Measurements from ENCODE around the gene MTHFSD. TPM values are rescaled to one million over a fixed set of nuclear protein-coding genes. Genes with fewer than 3 reads are reported as not detected.

Gene MTHFSD
- polyA plus RNA-seq, 1 donor from 2014 or later: 25.0 TPM

DNA sequence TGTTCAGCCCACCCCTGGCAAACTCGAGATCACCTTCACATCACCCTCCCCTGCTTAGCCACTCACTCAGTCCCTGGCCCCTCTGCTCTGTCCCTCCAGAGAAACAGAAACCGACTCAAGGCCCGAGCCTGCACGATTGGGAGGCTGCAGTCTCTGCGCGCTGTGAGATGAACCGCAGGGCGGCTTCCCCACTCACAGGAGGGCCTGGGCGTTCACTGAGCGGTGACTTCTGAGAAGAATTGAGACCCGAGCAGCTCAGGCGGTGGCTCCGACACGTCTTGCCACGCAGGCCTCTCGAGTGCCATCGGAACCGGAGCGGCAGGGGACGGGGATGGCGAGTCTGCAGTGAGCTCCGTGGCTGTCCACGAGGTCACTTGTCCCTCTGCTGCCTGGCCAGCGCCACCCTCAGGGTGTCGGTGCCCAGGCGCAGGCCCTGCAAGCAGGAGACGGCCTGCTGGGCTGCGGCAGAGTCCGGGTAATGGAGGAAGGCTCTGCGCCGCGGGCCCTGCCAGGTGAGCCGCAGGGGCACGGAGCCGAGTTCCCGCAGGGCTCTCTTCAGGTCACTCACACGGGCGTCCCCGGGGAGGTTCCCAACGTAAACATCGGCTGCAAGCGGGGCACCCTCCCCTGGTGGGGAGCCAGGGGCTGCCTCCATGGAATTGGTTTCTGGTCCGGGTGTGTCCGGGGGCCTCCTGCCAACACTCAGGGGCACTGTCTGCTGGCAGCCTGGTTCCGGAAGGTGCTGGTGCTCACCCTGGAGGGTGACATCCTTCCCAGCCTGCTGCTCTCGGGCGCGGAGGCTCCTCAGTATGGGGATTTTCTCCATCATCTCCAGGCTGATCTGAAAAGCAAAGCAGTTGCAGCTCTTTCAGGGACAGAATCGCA is 23.2 kb downstream of the MTHFSD start:
- H3K27me3 ChIP-seq (ENCODE audit: insufficient read depth, low read depth, low read length): no peaks in the 10 kb centered on the region
- no peaks in the 10 kb centered on the region for H4K20me1 ChIP-seq (ENCODE audit: insufficient read depth)
- H3K9me3 ChIP-seq (ENCODE audit: low read length): no peaks in the 10 kb centered on the region
- H3K27ac ChIP-seq (ENCODE audit: low read length): no peak overlapping the region
- no peaks in the 10 kb centered on the region for H3K36me3 ChIP-seq (ENCODE audit: insufficient read depth, low read length)
- no peak overlapping the region for H3K4me2 ChIP-seq (ENCODE audit: low read length)
- TF ChIP-seq REST (IDR thresholded peaks at IDR 0.05; ENCODE audit: borderline replicate concordance) (no peak), RAD21 (conservative IDR thresholded peaks at IDR 0.05) (no peak), CTCF (IDR thresholded peaks at IDR 0.05; ENCODE audit: poor library complexity, severe bottlenecking) (no peak), TAF1 (IDR thresholded peaks at IDR 0.05; ENCODE audit: low read depth) (no peak), MXI1 (conservative IDR thresholded peaks at IDR 0.05; ENCODE audit: poor library complexity, severe bottlenecking) (no peak), SMC3 (conservative IDR thresholded peaks at IDR 0.05; ENCODE audit: poor library complexity) (no peak), POLR2AphosphoS5 (IDR thresholded peaks at IDR 0.05) (no peak), EP300 (conservative IDR thresholded peaks at IDR 0.05; ENCODE audit: poor library complexity, severe bottlenecking) (no peak), EZH2 (IDR thresholded peaks at IDR 0.05; ENCODE audit: borderline replicate concordance, insufficient read depth, low read length, poor library complexity, severe bottlenecking) (no peak)
- H3K9ac ChIP-seq (ENCODE audit: low read length): no peak overlapping the region
- H2AFZ ChIP-seq (ENCODE audit: low read depth, low read length): no peak overlapping the region
- no peak overlapping the region for H3K4me3 ChIP-seq (ENCODE audit: low read length)
- no peaks in the 10 kb centered on the region for H3K79me2 ChIP-seq (replicated peaks; ENCODE audit: insufficient read depth, low read length)
- no peaks in the 10 kb centered on the region for H3K9me2 ChIP-seq (ENCODE audit: insufficient read depth, low read length)
- no peaks in the 10 kb centered on the region for H3F3A ChIP-seq (ENCODE audit: insufficient read depth, low read length, poor library complexity, severe bottlenecking)

DNA sequence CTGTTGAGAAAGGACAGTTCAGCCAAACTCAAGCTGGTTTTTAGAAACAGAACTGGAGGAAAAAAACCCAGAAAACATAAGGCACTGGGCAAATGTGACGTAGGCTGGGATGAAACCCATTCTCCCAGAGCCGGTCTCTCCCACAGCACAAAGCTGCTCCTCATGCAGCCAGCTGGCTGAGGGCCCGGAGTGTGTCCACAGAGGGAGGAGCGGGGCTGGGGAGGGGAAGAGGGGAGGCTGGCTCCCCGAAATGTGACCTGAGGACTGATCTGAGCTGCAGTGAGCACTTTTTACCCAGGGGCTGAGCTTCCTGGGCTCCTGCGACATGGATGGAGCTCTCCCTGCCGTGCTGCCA is 23.9 kb downstream of the MTHFSD start:
- H3K4me2 ChIP-seq (ENCODE audit: low read length): no peak overlapping the region
- H3K79me2 ChIP-seq (replicated peaks; ENCODE audit: insufficient read depth, low read length): no peaks in the 10 kb centered on the region
- no peaks in the 10 kb centered on the region for H4K20me1 ChIP-seq (ENCODE audit: insufficient read depth)
- TF ChIP-seq REST (IDR thresholded peaks at IDR 0.05; ENCODE audit: borderline replicate concordance) (no peak), RAD21 (conservative IDR thresholded peaks at IDR 0.05) (no peak), MXI1 (conservative IDR thresholded peaks at IDR 0.05; ENCODE audit: poor library complexity, severe bottlenecking) (no peak), EZH2 (IDR thresholded peaks at IDR 0.05; ENCODE audit: borderline replicate concordance, insufficient read depth, low read length, poor library complexity, severe bottlenecking) (no peak), EP300 (conservative IDR thresholded peaks at IDR 0.05; ENCODE audit: poor library complexity, severe bottlenecking) (no peak), TAF1 (IDR thresholded peaks at IDR 0.05; ENCODE audit: low read depth) (no peak), CTCF (IDR thresholded peaks at IDR 0.05; ENCODE audit: poor library complexity, severe bottlenecking) (no peak), SMC3 (conservative IDR thresholded peaks at IDR 0.05; ENCODE audit: poor library complexity) (no peak), POLR2AphosphoS5 (IDR thresholded peaks at IDR 0.05) (no peak)
- no peak overlapping the region for H3K27ac ChIP-seq (ENCODE audit: low read length)
- no peaks in the 10 kb centered on the region for H3K9me2 ChIP-seq (ENCODE audit: insufficient read depth, low read length)
- no peak overlapping the region for H2AFZ ChIP-seq (ENCODE audit: low read depth, low read length)
- H3K9ac ChIP-seq (ENCODE audit: low read length): no peak overlapping the region
- H3K36me3 ChIP-seq (ENCODE audit: insufficient read depth, low read length): no peaks in the 10 kb centered on the region
- H3K9me3 ChIP-seq (ENCODE audit: low read length): no peaks in the 10 kb centered on the region
- H3K4me3 ChIP-seq (ENCODE audit: low read length): no peak overlapping the region
- no peaks in the 10 kb centered on the region for H3K27me3 ChIP-seq (ENCODE audit: insufficient read depth, low read depth, low read length)
- H3F3A ChIP-seq (ENCODE audit: insufficient read depth, low read length, poor library complexity, severe bottlenecking): no peaks in the 10 kb centered on the region
